Testis (tissue), 2 donors: ENCODE data around the gene TNS1.

Experiments
- CTCF ChIP-seq, 3 experiments: fragments of 450-650 bp in 2 of 3; fragments of 200-600 bp in 1 of 3; sonication (generic) in 1 of 3; IDR thresholded peaks; one replicate each; pipeline ENCODE4 v1.5.1; 2016 to 2019; ENCODE audit warnings: antibody characterized with exemption in 3 of 3, mild to moderate bottlenecking in 2 of 3, moderate library complexity in 1 of 3
- POLR2A ChIP-seq: fragments of 450-650 bp; IDR thresholded peaks from one replicate; pipeline ENCODE4 v1.6.1; 2017; ENCODE audit warnings: antibody characterized with exemption, mild to moderate bottlenecking, moderate library complexity

GRCh38 chr2:218051903-218052302, 49.1 kb upstream of the TNS1 start:
- no peak for TF ChIP-seq CTCF (IDR thresholded peaks at IDR 0.05)
- TF ChIP-seq POLR2A: no peak
